HEK293 (cell line): ENCODE data around the gene TRNAU1AP.
"Not testable (repeated sequence)": the region's sequence is repeated elsewhere in the genome, so short reads cannot be mapped to it uniquely, and the experiment has no call there.

Experiments
- CTCF ChIA-PET: fragments of 350-600 bp; formaldehyde crosslinking; extraction: SDS; loops from one replicate; lab custom pipeline; 2021; ENCODE audit warnings: antibody characterized with exemption; lab: Yijun Ruan, JAX
- POLR2A ChIA-PET: fragments of 300-600 bp; formaldehyde crosslinking; extraction: SDS; loops from one replicate; lab custom pipeline; 2020; ENCODE audit warnings: antibody characterized with exemption, inconsistent platforms; lab: Yijun Ruan, JAX
- H3K27ac ChIP-seq: fragments of 200-500 bp; sonication (Bioruptor generic); 2 replicates; pipeline ENCODE4 v1.5.1; 2014; ENCODE audit warnings: low read depth, low read length, control low read depth, inconsistent platforms; ENCODE audit errors: extremely low read depth
- H3K36me3 ChIP-seq, 2 experiments: fragments of 200-500 bp in 1 of 2; sonication (Bioruptor generic) in 1 of 2; 1 replicate in 1 of 2; 2 replicates in 1 of 2; pipeline ENCODE4 v1.5.1; 2014 to 2017; ENCODE audit warnings: inconsistent platforms in 2 of 2, low read length in 2 of 2; ENCODE audit not compliant: control insufficient read depth in 2 of 2, insufficient read depth in 1 of 2
- H3K4me1 ChIP-seq: fragments of 200-500 bp; sonication (Bioruptor generic); 2 replicates; pipeline ENCODE4 v1.5.1; 2014; ENCODE audit warnings: mild to moderate bottlenecking, low read length, inconsistent platforms; ENCODE audit not compliant: control insufficient read depth, insufficient read depth
- H3K4me3 ChIP-seq: 2 replicates; pipeline ENCODE4 v1.5.1; 2011; ENCODE audit warnings: low read depth, mild to moderate bottlenecking, control low read depth, low read length, moderate library complexity
- H3K9me3 ChIP-seq: fragments of 200-500 bp; sonication (Bioruptor generic); 2 replicates; pipeline ENCODE4 v1.5.1; 2014; ENCODE audit warnings: low read depth, low read length, inconsistent platforms; ENCODE audit not compliant: control insufficient read depth, insufficient read depth
- GFI1B ChIP-seq: fragments of 450-650 bp; formaldehyde crosslinking; IDR thresholded peaks from 2 replicates; pipeline ENCODE4 v1.5.1; 2016; ENCODE audit warnings: missing biosample characterization, missing genetic modification characterization
- GLIS1 ChIP-seq: fragments of 450-650 bp; formaldehyde crosslinking; IDR thresholded peaks from 2 replicates; pipeline ENCODE4 v1.5.1; 2016; ENCODE audit warnings: missing biosample characterization, missing genetic modification characterization
- KLF10 ChIP-seq: fragments of 450-650 bp; IDR thresholded peaks from 2 replicates; pipeline ENCODE4 v1.5.1; 2018; ENCODE audit warnings: missing biosample characterization, mild to moderate bottlenecking, missing genetic modification characterization
- PRDM10 ChIP-seq: fragments of 450-650 bp; formaldehyde crosslinking; IDR thresholded peaks from 2 replicates; pipeline ENCODE4 v1.5.1; 2016; ENCODE audit warnings: missing biosample characterization, missing genetic modification characterization
- SCRT1 ChIP-seq: fragments of 450-650 bp; formaldehyde crosslinking; IDR thresholded peaks from 2 replicates; pipeline ENCODE4 v1.5.1; 2016; ENCODE audit warnings: missing biosample characterization, missing genetic modification characterization, borderline replicate concordance
- SCRT2 ChIP-seq: fragments of 450-650 bp; formaldehyde crosslinking; IDR thresholded peaks from 2 replicates; pipeline ENCODE4 v1.5.1; 2016; ENCODE audit warnings: missing biosample characterization, missing genetic modification characterization
- ZBTB48 ChIP-seq: fragments of 450-650 bp; formaldehyde crosslinking; IDR thresholded peaks from 2 replicates; pipeline ENCODE4 v1.5.1; 2016; ENCODE audit warnings: missing biosample characterization, missing genetic modification characterization
- ZBTB6 ChIP-seq: fragments of 450-650 bp; formaldehyde crosslinking; IDR thresholded peaks from 2 replicates; pipeline ENCODE4 v1.5.1; 2017; ENCODE audit warnings: missing biosample characterization, missing genetic modification characterization
- ZBTB8A ChIP-seq: fragments of 450-650 bp; formaldehyde crosslinking; IDR thresholded peaks from 2 replicates; pipeline ENCODE4 v1.5.1; 2016; ENCODE audit warnings: missing biosample characterization, missing genetic modification characterization
- ZFP69B ChIP-seq: fragments of 450-650 bp; formaldehyde crosslinking; IDR thresholded peaks from 2 replicates; pipeline ENCODE4 v1.5.1; 2016; ENCODE audit warnings: missing biosample characterization, missing genetic modification characterization
- ZIC2 ChIP-seq: fragments of 450-650 bp; formaldehyde crosslinking; IDR thresholded peaks from 2 replicates; pipeline ENCODE4 v1.5.1; 2016; ENCODE audit warnings: missing biosample characterization, missing genetic modification characterization
- ZNF114 ChIP-seq: fragments of 450-650 bp; formaldehyde crosslinking; IDR thresholded peaks from 2 replicates; pipeline ENCODE4 v1.5.0; 2017; ENCODE audit warnings: missing biosample characterization, missing genetic modification characterization
- ZNF157 ChIP-seq: fragments of 450-650 bp; formaldehyde crosslinking; IDR thresholded peaks from 2 replicates; pipeline ENCODE4 v1.5.1; 2016; ENCODE audit warnings: missing biosample characterization, missing genetic modification characterization
- ZNF2 ChIP-seq: fragments of 450-650 bp; formaldehyde crosslinking; IDR thresholded peaks from 2 replicates; pipeline ENCODE4 v1.5.1; 2016; ENCODE audit warnings: missing biosample characterization, missing genetic modification characterization
- ZNF311 ChIP-seq: fragments of 450-650 bp; formaldehyde crosslinking; IDR thresholded peaks from 2 replicates; pipeline ENCODE4 v1.5.1; 2017; ENCODE audit warnings: missing biosample characterization, missing genetic modification characterization, borderline replicate concordance
- ZNF449 ChIP-seq: fragments of 450-650 bp; formaldehyde crosslinking; IDR thresholded peaks from 2 replicates; pipeline ENCODE4 v1.5.1; 2017; ENCODE audit warnings: missing biosample characterization, mild to moderate bottlenecking, missing genetic modification characterization, moderate library complexity
- ZNF548 ChIP-seq: fragments of 450-650 bp; formaldehyde crosslinking; IDR thresholded peaks from 2 replicates; pipeline ENCODE4 v1.5.1; 2016; ENCODE audit warnings: missing biosample characterization, missing genetic modification characterization
- ZNF621 ChIP-seq: fragments of 450-650 bp; formaldehyde crosslinking; IDR thresholded peaks from 2 replicates; pipeline ENCODE4 v1.5.1; 2017; ENCODE audit warnings: missing biosample characterization, missing genetic modification characterization
- ZNF776 ChIP-seq: fragments of 450-650 bp; formaldehyde crosslinking; IDR thresholded peaks from 2 replicates; pipeline ENCODE4 v1.5.0; 2017; ENCODE audit warnings: missing biosample characterization, missing genetic modification characterization, borderline replicate concordance
- ZNF777 ChIP-seq: fragments of 450-650 bp; formaldehyde crosslinking; IDR thresholded peaks from 2 replicates; pipeline ENCODE4 v1.5.1; 2017; ENCODE audit warnings: missing biosample characterization, missing genetic modification characterization, borderline replicate concordance
- TF ChIP-seq, protein P1 (sequence below): fragments of 450-650 bp; formaldehyde crosslinking; IDR thresholded peaks from 2 replicates; pipeline ENCODE4 v1.5.1; 2016; ENCODE audit warnings: missing biosample characterization, missing genetic modification characterization
- TF ChIP-seq, protein P2 (sequence below): fragments of 450-650 bp; formaldehyde crosslinking; IDR thresholded peaks from 2 replicates; pipeline ENCODE4 v1.5.1; 2016; ENCODE audit warnings: missing biosample characterization, missing genetic modification characterization

TRNAU1AP gene

GRCh38 chr1:28595412-28596191, 42.7 kb downstream of the TRNAU1AP start (continued):
- TF ChIP-seq, protein P1, sequence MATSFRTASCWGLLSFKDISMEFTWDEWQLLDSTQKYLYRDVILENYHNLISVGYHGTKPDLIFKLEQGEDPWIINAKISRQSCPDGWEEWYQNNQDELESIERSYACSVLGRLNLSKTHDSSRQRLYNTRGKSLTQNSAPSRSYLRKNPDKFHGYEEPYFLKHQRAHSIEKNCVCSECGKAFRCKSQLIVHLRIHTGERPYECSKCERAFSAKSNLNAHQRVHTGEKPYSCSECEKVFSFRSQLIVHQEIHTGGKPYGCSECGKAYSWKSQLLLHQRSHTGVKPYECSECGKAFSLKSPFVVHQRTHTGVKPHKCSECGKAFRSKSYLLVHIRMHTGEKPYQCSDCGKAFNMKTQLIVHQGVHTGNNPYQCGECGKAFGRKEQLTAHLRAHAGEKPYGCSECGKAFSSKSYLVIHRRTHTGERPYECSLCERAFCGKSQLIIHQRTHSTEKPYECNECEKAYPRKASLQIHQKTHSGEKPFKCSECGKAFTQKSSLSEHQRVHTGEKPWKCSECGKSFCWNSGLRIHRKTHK (tag by site-specific recombination), result no peak
- TF ChIP-seq ZBTB6 (tag by site-specific recombination) (peak; percentile 51; the same call in 1 of the 2 replicates), ZNF114 (tag by site-specific recombination) (no peak), ZNF777 (tag by site-specific recombination) (no peak), ZIC2 (tag by site-specific recombination) (peak; percentile 46; the same call in 1 of the 2 replicates), ZNF2 (tag by site-specific recombination) (0 out of 2 replicates have a peak, but pooled peaks have one; percentile 20), ZBTB8A (tag by site-specific recombination) (0 out of 2 replicates have a peak, but pooled peaks have one; percentile 33), ZFP69B (tag by site-specific recombination) (no peak), ZNF311 (tag by site-specific recombination) (no peak)

DNA sequence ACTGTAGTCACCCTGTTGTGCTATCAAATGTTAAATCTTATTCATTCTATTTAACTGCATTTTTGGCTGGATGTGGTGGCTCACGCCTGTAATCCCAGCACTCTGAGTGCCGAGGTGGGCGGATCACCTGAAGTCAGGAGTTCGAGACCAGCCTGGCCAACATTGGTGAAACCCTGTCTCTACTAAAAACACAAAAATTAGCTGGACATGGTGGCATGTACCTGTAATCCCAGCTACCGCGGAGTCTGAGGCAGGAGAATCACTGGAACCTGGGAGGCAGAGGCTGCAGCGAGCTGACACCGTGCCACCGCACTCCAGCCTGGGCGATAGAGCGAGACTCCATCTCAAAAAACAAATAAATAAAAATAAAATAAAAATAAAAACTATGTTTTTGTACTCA, 43.4 kb downstream of the TRNAU1AP start:
- CTCF ChIA-PET, result not testable (repeated sequence)

DNA sequence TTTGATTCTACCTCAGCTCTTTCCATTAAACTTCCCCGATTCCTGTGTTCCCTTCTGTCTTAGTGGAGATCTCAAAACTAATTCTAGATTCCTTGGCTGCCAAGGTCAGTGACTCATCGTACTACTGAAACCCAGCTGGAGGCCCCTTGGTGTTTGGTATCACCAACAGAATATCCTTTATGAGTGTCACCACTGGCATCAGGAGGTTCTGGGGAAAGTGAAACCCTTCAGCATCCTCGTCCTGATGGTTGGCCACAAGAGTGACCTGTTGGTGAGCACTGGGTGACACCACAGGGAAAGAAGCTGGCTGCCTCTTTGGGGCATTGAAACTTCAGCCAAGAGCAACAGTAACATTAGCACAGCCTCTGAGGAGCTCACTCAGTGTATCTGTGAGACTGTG, 48.8 kb downstream of the TRNAU1AP start:
- Histone ChIP-seq H3K27ac (no peak overlapping the region; the same call in 1 of the 2 replicates), H3K4me3 (no peak overlapping the region), H3K9me3 (no peaks in the 10 kb centered on the region), H3K4me1 (peaks cover 5% of the 10 kb centered on the region), H3K36me3 (peaks cover 4 to 45% of the 10 kb centered on the region in 2 experiments; a peak in 2 of 3 replicates)
- POLR2A ChIA-PET, result interaction anchor here (0.7 to 5.4 kb wide), 5 partner anchors 20 to 702 kb away, joined by 3 to 56 read pairs (median 3); partner anchors contain the start of gene RCC1
- CTCF ChIA-PET, result interaction anchor here (0.6 to 4.5 kb wide), 10 partner anchors 21 to 353 kb away, joined by 3 to 26 read pairs (median 6); no protein-coding TSS in a partner anchor
- TF ChIP-seq ZNF776 (no peak), ZBTB48 (0 out of 2 replicates have a peak, but pooled peaks have one; percentile 15), ZNF777 (tag by site-specific recombination) (no peak), ZNF449 (tag by site-specific recombination) (peak; percentile 62; the same call in 1 of the 2 replicates), ZNF621 (tag by site-specific recombination) (no peak), SCRT1 (tag by site-specific recombination) (peak; percentile 24; the same call in 1 of the 2 replicates), ZIC2 (tag by site-specific recombination) (peak; percentile 34), PRDM10 (tag by site-specific recombination) (peak; percentile 27; the same call in 1 of the 2 replicates), KLF10 (no peak), ZNF548 (tag by site-specific recombination) (no peak), SCRT2 (tag by site-specific recombination) (peak; percentile 93), GLIS1 (tag by site-specific recombination) (peak; percentile 67), GFI1B (tag by site-specific recombination) (no peak), ZNF157 (tag by site-specific recombination) (no peak)
- TF ChIP-seq, protein P2, sequence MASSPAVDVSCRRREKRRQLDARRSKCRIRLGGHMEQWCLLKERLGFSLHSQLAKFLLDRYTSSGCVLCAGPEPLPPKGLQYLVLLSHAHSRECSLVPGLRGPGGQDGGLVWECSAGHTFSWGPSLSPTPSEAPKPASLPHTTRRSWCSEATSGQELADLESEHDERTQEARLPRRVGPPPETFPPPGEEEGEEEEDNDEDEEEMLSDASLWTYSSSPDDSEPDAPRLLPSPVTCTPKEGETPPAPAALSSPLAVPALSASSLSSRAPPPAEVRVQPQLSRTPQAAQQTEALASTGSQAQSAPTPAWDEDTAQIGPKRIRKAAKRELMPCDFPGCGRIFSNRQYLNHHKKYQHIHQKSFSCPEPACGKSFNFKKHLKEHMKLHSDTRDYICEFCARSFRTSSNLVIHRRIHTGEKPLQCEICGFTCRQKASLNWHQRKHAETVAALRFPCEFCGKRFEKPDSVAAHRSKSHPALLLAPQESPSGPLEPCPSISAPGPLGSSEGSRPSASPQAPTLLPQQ (tag by site-specific recombination), result 0 out of 2 replicates have a peak, but pooled peaks have one; percentile 45

More for the DNA sequence above, 43.4 kb downstream of the TRNAU1AP start:
- not testable (repeated sequence) for H3K4me1 ChIP-seq, H3K9me3 ChIP-seq, H3K27ac ChIP-seq, H3K36me3 ChIP-seq, H3K4me3 ChIP-seq
- POLR2A ChIA-PET, result interaction anchor here (1.9 kb wide), 1 partner anchor 15 kb away, joined by 15 read pairs; no protein-coding TSS in a partner anchor
